Osteoblast (primary cell): ENCODE measurements around the gene DNAH8. TPM values are rescaled to one million over a fixed set of nuclear protein-coding genes. Genes with fewer than 3 reads are reported as not detected.

Experiments
- DNase-seq: peaks from one replicate; pipeline ENCODE4 v3.0.0; 2011; ENCODE audit warnings: low spot score, mixed read lengths; ENCODE audit not compliant: insufficient read length; ENCODE audit errors: missing footprints
- H2AFZ ChIP-seq: 2 replicates; pipeline ENCODE4 v1.6.0; 2011; ENCODE audit warnings: mild to moderate bottlenecking, low read length
- H3K27ac ChIP-seq: 2 replicates; pipeline ENCODE4 v1.5.1; 2011; ENCODE audit warnings: mild to moderate bottlenecking, low read depth, low read length, moderate library complexity
- H3K27me3 ChIP-seq: 2 replicates; pipeline ENCODE4 v1.6.0; 2012; ENCODE audit warnings: mild to moderate bottlenecking, control low read depth, inconsistent platforms, low read length, moderate library complexity; ENCODE audit not compliant: insufficient read depth
- H3K36me3 ChIP-seq: 2 replicates; pipeline ENCODE4 v1.5.1; 2011; ENCODE audit warnings: mild to moderate bottlenecking, low read length, control low read depth, moderate library complexity; ENCODE audit not compliant: insufficient read depth
- H3K4me1 ChIP-seq: 2 replicates; pipeline ENCODE4 v1.5.1; 2011; ENCODE audit warnings: mild to moderate bottlenecking, low read length, control low read depth, moderate library complexity; ENCODE audit not compliant: insufficient read depth
- H3K4me2 ChIP-seq: 2 replicates; pipeline ENCODE4 v1.6.0; 2011; ENCODE audit warnings: mild to moderate bottlenecking, low read length; ENCODE audit not compliant: insufficient read depth
- H3K4me3 ChIP-seq: fragments of 200-600 bp; sonication (generic); 3 replicates; pipeline ENCODE4 v1.5.1; 2012; ENCODE audit warnings: mild to moderate bottlenecking, low read length, inconsistent platforms; ENCODE audit not compliant: insufficient read depth
- H3K79me2 ChIP-seq: 2 replicates; pipeline ENCODE4 v1.6.0; 2012; ENCODE audit warnings: mild to moderate bottlenecking, low read length, control low read depth, inconsistent platforms; ENCODE audit not compliant: insufficient read depth
- H3K9me3 ChIP-seq: 2 replicates; pipeline ENCODE4 v1.5.1; 2011; ENCODE audit warnings: low read depth, low read length, control low read depth
- H4K20me1 ChIP-seq: 2 replicates; pipeline ENCODE4 v1.6.0; 2012; ENCODE audit warnings: mild to moderate bottlenecking, low read length, control low read depth; ENCODE audit not compliant: insufficient read depth
- CTCF ChIP-seq: IDR thresholded peaks from 2 replicates; pipeline ENCODE4 v1.5.1; 2011; ENCODE audit warnings: mild to moderate bottlenecking, low read depth, low read length, moderate library complexity; ENCODE audit errors: extremely low read depth
- total RNA-seq: library from RNA; depleted of rRNA; stranded (reverse); fragments of >200 nt; gene quantifications from 2 replicates; pipeline ENCODE4 v1.2.3, GENCODE V29; 2012

Gene DNAH8
- total RNA-seq, 1 donor, result 0.36 TPM

- Histone ChIP-seq H3K79me2 (no peaks in the 10 kb centered on the region), H3K27ac (no peak overlapping the region), H3K4me3 (no peak overlapping the region), H2AFZ (no peak overlapping the region), H3K36me3 (no peaks in the 10 kb centered on the region), H3K4me1 (no peaks in the 10 kb centered on the region), H3K27me3 (no peaks in the 10 kb centered on the region), H3K4me2 (no peak overlapping the region), H3K9me3 (no peaks in the 10 kb centered on the region), H4K20me1 (no peaks in the 10 kb centered on the region)
- no peak for TF ChIP-seq CTCF
- no peak for DNase-seq
Observed at GRCh38 chr6:39007575-39007974, 292.5 kb downstream of the DNAH8 start.

DNA sequence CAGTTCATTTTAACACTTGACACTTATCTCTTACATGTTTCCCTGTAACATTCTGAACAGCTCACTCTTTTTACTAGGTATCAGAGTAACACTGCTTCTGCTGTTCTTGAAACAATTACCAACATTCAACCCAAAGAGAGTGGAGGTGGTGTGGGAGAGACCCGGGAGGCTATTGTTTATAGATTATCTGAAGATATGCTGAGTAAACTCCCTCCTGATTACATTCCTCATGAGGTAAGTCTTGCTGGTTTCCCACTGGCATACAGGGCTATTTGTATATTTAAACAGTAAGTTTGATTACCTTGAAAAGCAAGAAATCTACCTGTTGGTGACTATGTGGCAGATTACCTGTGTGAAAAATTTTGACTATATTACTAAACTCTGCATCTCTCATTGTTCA is 293.6 kb downstream of the DNAH8 start:
- Histone ChIP-seq H3K79me2 (no peaks in the 10 kb centered on the region), H3K27me3 (no peaks in the 10 kb centered on the region), H3K4me1 (no peaks in the 10 kb centered on the region), H4K20me1 (no peaks in the 10 kb centered on the region), H3K27ac (no peak overlapping the region), H3K4me3 (no peak overlapping the region), H3K36me3 (no peaks in the 10 kb centered on the region), H3K9me3 (no peaks in the 10 kb centered on the region), H3K4me2 (no peak overlapping the region), H2AFZ (no peak overlapping the region)
- no peak for TF ChIP-seq CTCF
- no peak for DNase-seq

- Histone ChIP-seq H3K27me3 (no peaks in the 10 kb centered on the region), H4K20me1 (no peaks in the 10 kb centered on the region), H3K4me1 (no peaks in the 10 kb centered on the region), H3K36me3 (no peaks in the 10 kb centered on the region), H3K4me2 (no peak overlapping the region), H3K27ac (no peak overlapping the region), H3K79me2 (no peaks in the 10 kb centered on the region), H2AFZ (no peak overlapping the region), H3K9me3 (no peaks in the 10 kb centered on the region), H3K4me3 (no peak overlapping the region)
- TF ChIP-seq CTCF, result no peak
- DNase-seq, result no peak
Observed at GRCh38 chr6:39009476-39009875, 294.4 kb downstream of the DNAH8 start.

DNA sequence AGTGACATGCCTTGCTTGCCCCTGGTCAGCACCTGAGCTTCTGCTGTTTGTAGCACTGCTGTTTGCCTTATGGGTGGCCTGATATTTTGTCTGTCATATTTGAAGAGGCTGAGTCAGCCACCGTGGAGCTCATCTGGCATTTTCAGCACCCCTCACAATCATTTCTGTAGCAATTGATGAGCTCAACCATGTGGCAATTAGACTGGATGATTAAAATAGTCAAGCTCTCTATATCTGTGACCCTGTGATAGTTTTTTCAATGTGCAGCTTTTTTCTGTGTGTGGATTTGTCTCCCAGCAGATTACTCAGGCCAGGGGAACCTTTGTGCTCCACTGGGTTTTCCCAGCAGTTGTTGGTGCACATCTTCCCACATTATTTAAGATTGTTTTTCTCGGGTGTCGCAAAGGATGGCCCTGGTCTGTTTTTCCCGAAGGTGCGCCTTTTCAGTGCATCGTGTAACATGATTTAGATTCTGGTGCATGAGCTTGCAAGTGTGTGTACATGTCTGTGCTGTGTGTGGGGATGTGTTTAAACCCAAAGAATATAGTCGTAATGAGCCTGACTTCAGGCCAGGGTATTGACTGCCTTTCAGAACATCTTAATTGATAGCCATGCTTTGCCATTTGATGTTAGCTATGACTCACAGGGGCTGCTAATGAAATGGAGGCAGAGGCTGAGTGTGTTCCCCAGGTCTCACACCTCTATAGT is 301.9 kb downstream of the DNAH8 start:
- Histone ChIP-seq H3K4me3 (no peak overlapping the region), H3K4me1 (no peaks in the 10 kb centered on the region), H3K27ac (no peak overlapping the region), H3K4me2 (no peak overlapping the region), H4K20me1 (no peaks in the 10 kb centered on the region), H3K27me3 (no peaks in the 10 kb centered on the region), H3K36me3 (no peaks in the 10 kb centered on the region), H3K9me3 (no peaks in the 10 kb centered on the region), H3K79me2 (no peaks in the 10 kb centered on the region), H2AFZ (no peak overlapping the region)
- no peak for TF ChIP-seq CTCF
- DNase-seq, result no peak
